Common myeloid progenitor, CD34-positive (primary cell): ENCODE measurements around the gene CDC25A.
"Not testable (repeated sequence)": the region's sequence is repeated elsewhere in the genome, so short reads cannot be mapped to it uniquely, and the experiment has no call there.

Experiments used
- CTCF ChIA-PET: fragments of 350-600 bp; sonication (Branson Sonifier 250); formaldehyde crosslinking; loops from one replicate; lab custom pipeline; 2021; ENCODE audit warnings: antibody characterized with exemption; lab: Charles Lee
- POLR2A ChIA-PET: fragments of 350-600 bp; sonication (Branson Sonifier 250); formaldehyde crosslinking; loops from one replicate; lab custom pipeline; 2021; ENCODE audit warnings: antibody characterized with exemption; lab: Charles Lee
- DNase-seq, 3 donors: peaks; one replicate each; pipeline versions ENCODE4 v3.0.0 to v3.0.0-alpha.2; 2013
- H3K27ac ChIP-seq, 2 experiments: 1 replicate in 1 of 2; 2 replicates in 1 of 2; pipeline ENCODE4 v1.7.0; 2013; ENCODE audit warnings: inconsistent platforms in 2 of 2, low read length in 2 of 2, mild to moderate bottlenecking in 2 of 2, low read depth in 1 of 2, moderate library complexity in 1 of 2; ENCODE audit not compliant: severe bottlenecking in 2 of 2, insufficient read depth in 1 of 2, poor library complexity in 1 of 2
- H3K27me3 ChIP-seq, 5 experiments: replicated peaks in 2 of 5; 1 replicate in 3 of 5; 2 replicates in 2 of 5; pipeline versions ENCODE4 v1.6.1 to v1.7.0; 2013; ENCODE audit warnings: low read length in 4 of 5, mild to moderate bottlenecking in 2 of 5, moderate library complexity in 2 of 5, inconsistent platforms in 1 of 5; ENCODE audit not compliant: insufficient read depth in 5 of 5, control insufficient read depth in 4 of 5
- H3K36me3 ChIP-seq, 4 experiments: 1 replicate in 2 of 4; 2 replicates in 2 of 4; pipeline versions ENCODE4 v1.6.1 to v1.7.0; 2013; ENCODE audit warnings: low read length in 3 of 4, control low read depth in 1 of 4, mild to moderate bottlenecking in 1 of 4; ENCODE audit not compliant: control insufficient read depth in 4 of 4, insufficient read depth in 4 of 4
- H3K4me1 ChIP-seq, 4 experiments: 1 replicate in 3 of 4; 2 replicates in 1 of 4; pipeline versions ENCODE4 v1.6.1 to v1.7.1; 2013; ENCODE audit warnings: low read length in 3 of 4, mild to moderate bottlenecking in 3 of 4, control low read depth in 1 of 4, inconsistent platforms in 1 of 4, moderate library complexity in 1 of 4; ENCODE audit not compliant: control insufficient read depth in 4 of 4, insufficient read depth in 4 of 4; ENCODE audit errors: control extremely low read depth in 1 of 4
- H3K4me3 ChIP-seq, 7 experiments: 1 replicate in 4 of 7; 2 replicates in 3 of 7; pipeline versions ENCODE4 v1.5.1 to v1.7.0; 2013; ENCODE audit warnings: mild to moderate bottlenecking in 7 of 7, low read length in 6 of 7, moderate library complexity in 6 of 7, inconsistent platforms in 2 of 7, low read depth in 2 of 7, control low read depth in 1 of 7; ENCODE audit not compliant: insufficient read depth in 4 of 7, control insufficient read depth in 1 of 7; ENCODE audit errors: extremely low read depth in 1 of 7
- H3K9me3 ChIP-seq, 5 experiments: 1 replicate in 4 of 5; 2 replicates in 1 of 5; pipeline versions ENCODE4 v1.6.1 to v1.7.1; 2013; ENCODE audit warnings: low read length in 4 of 5, mild to moderate bottlenecking in 2 of 5, inconsistent platforms in 1 of 5, low read depth in 1 of 5, moderate library complexity in 1 of 5; ENCODE audit not compliant: control insufficient read depth in 4 of 5, insufficient read depth in 2 of 5; ENCODE audit errors: control extremely low read depth in 1 of 5
- WGBS: methylation state at CpG from one replicate; pipeline ENCODE4 v1.1.5; 2013; ENCODE audit not compliant: insufficient coverage; 5-methylcytosine and 5-hydroxymethylcytosine counted together

CDC25A gene

GRCh38 chr3:48118928-48119327, 69.3 kb downstream of the CDC25A start:
- Histone ChIP-seq H3K27ac (no peak overlapping the region), H3K27me3 (no peaks in the 10 kb centered on the region), H3K9me3 (no peaks in the 10 kb centered on the region), H3K4me1 (no peaks in the 10 kb centered on the region), H3K4me3 (no peak overlapping the region), H3K36me3 (no peaks in the 10 kb centered on the region)
- no peak for DNase-seq
- 98% methylated on average over 7 of the region's 8 CpGs for WGBS
- ChIA-PET CTCF (no interaction called here), POLR2A (no interaction called here)

- Histone ChIP-seq H3K4me3 (no peak overlapping the region), H3K4me1 (peaks cover 0 to 1% (median 0%) of the 10 kb centered on the region in 4 experiments), H3K9me3 (no peaks in the 10 kb centered on the region), H3K27ac (no peak overlapping the region), H3K36me3 (no peaks in the 10 kb centered on the region), H3K27me3 (no peaks in the 10 kb centered on the region)
- POLR2A ChIA-PET, result no interaction called here
- 86% methylated on average over 7 of the region's 7 CpGs for WGBS
- DNase-seq, result no peak
- CTCF ChIA-PET, result no interaction called here
Measured at GRCh38 chr3:48118322-48118721, 69.9 kb downstream of the CDC25A start.

DNA sequence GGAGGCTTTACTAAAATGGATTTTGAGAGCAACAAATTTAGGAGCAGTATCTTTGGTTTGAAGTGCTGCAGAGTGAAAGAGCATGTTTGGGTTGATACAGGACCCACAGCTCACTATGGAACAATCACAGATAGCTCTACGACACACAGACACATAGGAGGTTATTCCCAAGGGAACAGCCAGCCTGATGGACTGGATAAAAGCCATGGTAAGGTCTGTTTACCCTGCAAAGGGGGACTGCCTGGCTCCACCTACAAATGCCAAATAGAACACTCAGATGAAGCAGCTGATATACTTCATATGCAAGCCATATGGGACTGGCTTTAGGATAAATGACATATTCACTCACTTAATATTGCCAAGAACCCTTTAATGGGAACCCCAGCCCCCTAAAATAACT, 75.4 kb downstream of the CDC25A start:
- H3K4me1 ChIP-seq, result peaks cover 7 to 15% (median 10%) of the 10 kb centered on the region in 4 experiments
- no peaks in the 10 kb centered on the region for H3K36me3 ChIP-seq
- no peaks in the 10 kb centered on the region for H3K27me3 ChIP-seq
- ChIA-PET CTCF (interaction anchor here (1.4 kb wide), 1 partner anchor 13 kb away, joined by 4 read pairs; no protein-coding TSS in a partner anchor), POLR2A (no interaction called here)
- no CpG with 5 or more reads among the region's 1 CpG for WGBS
- H3K4me3 ChIP-seq, result peak overlapping the region in 4 of 7 experiments; percentile 14 to 62 (median 48)
- H3K9me3 ChIP-seq, result peaks cover 0 to 11% (median 3%) of the 10 kb centered on the region in 5 experiments
- no peak overlapping the region for H3K27ac ChIP-seq
- DNase-seq, result no peak

DNA sequence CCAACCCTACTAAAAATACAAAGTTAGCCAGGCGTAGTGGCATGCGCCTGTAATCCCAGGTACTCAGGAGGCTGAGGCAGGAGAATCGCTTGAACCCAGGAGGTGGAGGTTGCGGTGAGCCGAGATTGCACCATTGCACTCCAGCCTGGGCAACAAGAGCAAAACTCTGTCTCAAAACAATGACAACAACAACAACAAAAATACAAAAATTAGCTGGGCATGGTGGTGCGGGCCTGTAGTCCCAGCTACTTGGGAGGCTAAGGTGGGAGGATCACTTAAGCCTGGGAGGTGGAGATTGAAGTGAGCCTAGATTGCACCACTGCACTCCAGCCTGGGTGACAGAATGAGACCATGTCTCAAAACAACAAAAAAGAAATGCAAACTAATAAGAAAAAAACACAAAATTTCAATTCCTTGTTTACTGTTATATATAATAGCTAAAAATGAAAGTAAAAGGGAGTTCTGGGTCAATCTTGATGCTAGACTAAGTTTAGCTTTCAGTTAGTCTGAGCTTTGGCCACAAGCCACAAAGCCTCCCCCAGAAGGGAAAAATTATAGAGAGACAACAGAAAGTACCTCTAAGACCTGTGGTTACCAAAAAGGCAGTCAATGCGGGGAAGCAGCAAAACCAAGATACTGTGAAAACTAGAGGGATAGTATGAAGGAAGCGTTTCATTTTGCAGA, 76.0 kb downstream of the CDC25A start:
- H3K27me3 ChIP-seq, H3K36me3 ChIP-seq, H3K27ac ChIP-seq: not testable (repeated sequence)
- POLR2A ChIA-PET, result interaction anchor here (0.7 kb wide), 1 partner anchor 1712 kb away, joined by 3 read pairs; no protein-coding TSS in a partner anchor
- H3K9me3 ChIP-seq, result peaks cover 0 to 11% (median 3%) of the 10 kb centered on the region in 5 experiments
- peak; percentile 37 to 86 (median 85) for DNase-seq
- peaks cover 7 to 15% (median 10%) of the 10 kb centered on the region in 4 experiments for H3K4me1 ChIP-seq
- H3K4me3 ChIP-seq, result peak overlapping the region in 4 of 7 experiments; percentile 14 to 62 (median 48)
- whole genome bisulfite sequencing, result 59% methylated on average over 5 of the region's 8 CpGs
- CTCF ChIA-PET, result interaction anchor here (1.4 kb wide), 1 partner anchor 13 kb away, joined by 4 read pairs; no protein-coding TSS in a partner anchor

DNA sequence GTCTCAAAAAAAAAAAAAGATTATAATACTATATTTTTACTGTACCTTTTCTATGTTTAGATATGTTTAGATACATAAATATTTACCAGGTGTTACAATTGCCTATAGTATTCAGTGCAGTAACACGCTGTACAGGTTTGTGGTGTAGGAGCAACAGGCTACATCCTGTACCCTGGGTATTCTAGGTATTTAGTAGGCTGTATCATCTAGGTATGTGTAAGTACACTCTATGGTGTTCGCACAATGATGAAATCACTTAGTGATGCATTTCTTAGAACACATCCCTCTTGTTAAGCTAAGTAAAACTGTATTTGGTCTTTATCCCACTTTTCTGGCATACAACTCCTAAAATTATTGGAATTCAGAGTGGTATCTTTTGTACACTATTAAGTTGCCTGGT, 77.8 kb downstream of the CDC25A start:
- no CpG with 5 or more reads among the region's 2 CpGs for WGBS
- POLR2A ChIA-PET, result no interaction called here
- CTCF ChIA-PET, result interaction anchor here (1.5 kb wide), 1 partner anchor 42 kb away, joined by 3 read pairs; no protein-coding TSS in a partner anchor
- no peak overlapping the region for H3K27ac ChIP-seq
- no peak for DNase-seq
- H3K27me3 ChIP-seq, result no peaks in the 10 kb centered on the region
- no peaks in the 10 kb centered on the region for H3K36me3 ChIP-seq
- peaks cover 0 to 11% (median 3%) of the 10 kb centered on the region in 5 experiments for H3K9me3 ChIP-seq
- peaks cover 7 to 15% (median 10%) of the 10 kb centered on the region in 4 experiments for H3K4me1 ChIP-seq
- no peak overlapping the region for H3K4me3 ChIP-seq

- Histone ChIP-seq H3K4me1 (peaks cover 0 to 4% (median under 1%) of the 10 kb centered on the region in 4 experiments), H3K27ac (no peak overlapping the region), H3K9me3 (peaks cover 0 to 11% (median 3%) of the 10 kb centered on the region in 5 experiments), H3K4me3 (no peak overlapping the region), H3K36me3 (no peaks in the 10 kb centered on the region), H3K27me3 (no peaks in the 10 kb centered on the region)
- ChIA-PET POLR2A (no interaction called here), CTCF (interaction anchor here (1.5 kb wide), 1 partner anchor 282 kb away, joined by 3 read pairs; no protein-coding TSS in a partner anchor)
- DNase-seq, result no peak
- WGBS, result 100% methylated on average over 2 of the region's 3 CpGs
Measured at GRCh38 chr3:48107227-48107626, 81.0 kb downstream of the CDC25A start.
